K562 (cell line): ENCODE measurements around the gene SLC44A1.

Experiments used
- BCLAF1 ChIP-seq, 2 experiments: fragments of 450-650 bp in 1 of 2; IDR thresholded peaks; 2 replicates each; pipeline ENCODE4 v1.6.1; 2011 to 2017; ENCODE audit warnings: low read depth in 2 of 2, antibody characterized with exemption in 1 of 2, borderline replicate concordance in 1 of 2, low read length in 1 of 2, mild to moderate bottlenecking in 1 of 2, mixed read lengths in 1 of 2; ENCODE audit not compliant: control insufficient read depth in 1 of 2
- CTCF ChIP-seq, 3 experiments: IDR thresholded peaks in 2 of 3; conservative IDR thresholded peaks in 1 of 3; 2 replicates each; pipeline ENCODE4 v1.5.1; 2011 to 2012; ENCODE audit warnings: low read length in 3 of 3, mild to moderate bottlenecking in 3 of 3, control low read depth in 2 of 3, improper control_type of control experiment in 1 of 3, inconsistent platforms in 1 of 3, low read depth in 1 of 3, mixed read lengths in 1 of 3, moderate library complexity in 1 of 3; ENCODE audit not compliant: insufficient read depth in 2 of 3
- HES1 ChIP-seq: fragments of 450-650 bp; IDR thresholded peaks from 2 replicates; pipeline ENCODE4 v1.6.1; 2016; ENCODE audit warnings: low read depth, mild to moderate bottlenecking, moderate library complexity
- NR1H2 ChIP-seq: sonication (generic); formaldehyde crosslinking; IDR thresholded peaks from 2 replicates; pipeline ENCODE4 v1.4.0; 2020; ENCODE audit warnings: mild to moderate bottlenecking, missing genetic modification reagents
- NRF1 ChIP-seq, 2 experiments: fragments of 450-650 bp; IDR thresholded peaks in 1 of 2; conservative IDR thresholded peaks in 1 of 2; 2 replicates each; pipeline ENCODE4 v1.6.1; 2014; ENCODE audit warnings: mild to moderate bottlenecking in 2 of 2
- RAD21 ChIP-seq, 2 experiments: fragments of 250-450 bp in 1 of 2; fragments of 450-650 bp in 1 of 2; sonication (Bioruptor Pico) in 1 of 2; formaldehyde crosslinking in 1 of 2; IDR thresholded peaks in 1 of 2; conservative IDR thresholded peaks in 1 of 2; 2 replicates each; pipeline versions ENCODE4 v1.4.0 to v1.8.0; 2020 to 2022; ENCODE audit warnings: mild to moderate bottlenecking in 2 of 2, moderate library complexity in 1 of 2
- TAF15 ChIP-seq: fragments of 200-400 bp; formaldehyde crosslinking; IDR thresholded peaks from 2 replicates; pipeline ENCODE4 v1.6.1; 2017; ENCODE audit warnings: mild to moderate bottlenecking, low read depth, low read length, moderate library complexity
- TCF7 ChIP-seq: sonication (generic); IDR thresholded peaks from 2 replicates; pipeline ENCODE4 v1.6.1; 2016; ENCODE audit warnings: antibody characterized with exemption, borderline replicate concordance
- ZNF274 ChIP-seq: IDR thresholded peaks from 2 replicates; pipeline ENCODE4 v1.6.1; 2011; ENCODE audit warnings: low read depth, mild to moderate bottlenecking, low read length, moderate library complexity, borderline replicate concordance
- TF ChIP-seq, protein P1 (sequence below), 2 experiments: fragments of 450-650 bp in 1 of 2; sonication (generic) in 1 of 2; formaldehyde crosslinking in 1 of 2; IDR thresholded peaks in 1 of 2; conservative IDR thresholded peaks in 1 of 2; 2 replicates each; pipeline versions ENCODE4 v1.6.1 to v1.8.1; 2016 to 2023; ENCODE audit warnings: mild to moderate bottlenecking in 2 of 2, moderate library complexity in 2 of 2, inconsistent platforms in 1 of 2, missing genetic modification reagents in 1 of 2

DNA sequence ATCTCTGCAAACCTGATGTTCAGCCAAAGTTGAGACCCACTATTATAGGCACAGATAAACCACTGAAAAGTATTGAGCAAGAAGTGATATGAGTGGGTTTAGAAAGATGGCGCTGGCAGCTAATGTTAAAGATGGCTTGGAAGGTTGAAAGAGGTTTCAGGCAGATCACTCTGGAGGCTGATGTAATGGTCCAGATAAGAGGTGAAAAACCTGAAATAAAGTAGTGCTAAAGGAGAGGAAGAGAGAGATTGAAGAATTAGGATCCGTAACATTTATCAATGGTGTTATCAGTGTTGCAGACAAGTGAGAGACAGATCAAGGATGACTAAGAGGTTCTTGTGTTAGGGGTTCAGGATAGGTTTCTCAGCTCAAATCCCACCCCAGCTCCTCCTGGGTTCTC is 58.3 kb downstream of the SLC44A1 start:
- TF ChIP-seq RAD21 (CRISPR knock-in tag; conservative IDR thresholded peaks at IDR 0.05 in 1 of 2, IDR thresholded peaks at IDR 0.05 in 1 of 2) = no peak
- no peak for TF ChIP-seq CTCF (IDR thresholded peaks at IDR 0.05 in 2 of 3, conservative IDR thresholded peaks at IDR 0.05 in 1 of 3; ENCODE audit: insufficient read depth in 2 of 3, low read depth in 1 of 3, low read length in 3 of 3)
- no peak for TF ChIP-seq NR1H2 (CRISPR knock-in tag)
- TF ChIP-seq NRF1 (conservative IDR thresholded peaks at IDR 0.05 in 1 of 2, IDR thresholded peaks at IDR 0.05 in 1 of 2) = no peak
- TF ChIP-seq TAF15 = no peak
- TF ChIP-seq HES1 = no peak
- TF ChIP-seq, protein P1, sequence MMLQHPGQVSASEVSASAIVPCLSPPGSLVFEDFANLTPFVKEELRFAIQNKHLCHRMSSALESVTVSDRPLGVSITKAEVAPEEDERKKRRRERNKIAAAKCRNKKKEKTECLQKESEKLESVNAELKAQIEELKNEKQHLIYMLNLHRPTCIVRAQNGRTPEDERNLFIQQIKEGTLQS (IDR thresholded peaks at IDR 0.05) = no peak
- TF ChIP-seq, protein P1 (CRISPR knock-in tag; conservative IDR thresholded peaks at IDR 0.05) = no peak
- TF ChIP-seq BCLAF1 (IDR thresholded peaks at IDR 0.05; ENCODE audit: borderline replicate concordance in 1 of 2, control insufficient read depth in 1 of 2, low read depth in 2 of 2, low read length in 1 of 2) = no peak
- TF ChIP-seq TCF7 = no peak
- no peak for TF ChIP-seq ZNF274
